ENCODE data around the gene CLEC4G. TPM values are rescaled to one million over a fixed set of nuclear protein-coding genes. Genes with fewer than 3 reads are reported as not detected.

The CLEC4G gene
- total and polyA plus RNA-seq, 2 of the 8 experiments (the other 6 are each of a cell fraction or from before 2014, with no cell fraction given), result 0.35 to 2.9 TPM

- TF ChIP-seq CHD7 (IDR thresholded peaks at IDR 0.05; ENCODE audit: insufficient replicate concordance, low read length), result no peak
- TF ChIP-seq SRF (IDR thresholded peaks at IDR 0.05; ENCODE audit: low read depth, low read length), result no peak
These were observed 24.9 kb downstream of the CLEC4G start (continued) for GRCh38 chr19:7706955-7707456.

Measured in H1 (cell line).